HG02884 (cell line): ENCODE data around the gene TSPAN18.

Experiments
- ATAC-seq: cut with Tn5 transposase; IDR thresholded peaks from one replicate; pipeline ENCODE4 v1.9.1; 2021; ENCODE audit warnings: mild to moderate bottlenecking, moderate library complexity; ENCODE audit not compliant: unreplicated experiment

TSPAN18 gene

DNA sequence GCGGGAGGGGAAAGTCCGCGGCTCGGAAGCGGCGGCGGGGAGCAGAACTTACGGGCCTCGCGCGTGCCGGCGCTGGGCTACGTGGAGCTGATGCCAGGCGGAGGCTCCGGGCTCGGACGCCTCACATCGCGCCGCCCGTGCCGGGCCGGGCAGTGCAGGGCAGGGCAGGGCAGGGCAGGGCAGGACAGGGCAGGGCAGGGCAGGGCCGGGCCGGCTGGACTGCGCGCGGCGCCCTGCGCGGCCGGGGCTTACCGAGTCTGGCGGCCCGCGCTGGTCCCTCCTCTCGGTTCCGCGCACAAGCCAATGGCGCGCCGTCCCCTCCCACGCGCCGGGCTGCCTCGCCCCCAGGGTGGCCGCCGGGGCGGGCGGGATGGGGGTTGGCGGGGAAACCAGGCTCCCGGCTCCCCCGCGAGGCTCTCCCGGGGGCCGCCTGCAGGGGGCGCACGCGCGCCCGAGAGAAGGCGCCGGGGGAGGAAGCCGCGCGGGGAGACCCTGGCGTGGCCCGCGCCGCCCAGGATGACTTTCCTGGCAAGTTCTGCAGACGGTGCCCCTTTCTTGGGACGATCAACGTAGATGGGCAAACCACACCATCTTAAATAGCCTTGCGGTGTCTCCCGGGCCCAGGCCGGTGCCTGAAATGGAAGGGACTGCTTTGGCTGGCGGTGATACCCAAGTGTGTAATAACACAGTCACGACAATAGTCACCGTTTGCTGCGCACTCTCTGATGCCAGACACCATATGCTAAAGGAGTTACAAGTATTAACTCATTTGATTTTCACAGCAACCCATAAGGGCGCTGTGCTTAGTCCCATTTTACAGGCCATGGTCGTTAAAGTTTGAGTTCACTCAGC is 224.1 kb downstream of the TSPAN18 start, which contains the start of gene TP53I11:
TP53I11 (minus strand) TSS at position 259 of the 852 bp plus-strand sequence. CDS start 12,548 bp downstream, outside the sequence.
- no peak for ATAC-seq

DNA sequence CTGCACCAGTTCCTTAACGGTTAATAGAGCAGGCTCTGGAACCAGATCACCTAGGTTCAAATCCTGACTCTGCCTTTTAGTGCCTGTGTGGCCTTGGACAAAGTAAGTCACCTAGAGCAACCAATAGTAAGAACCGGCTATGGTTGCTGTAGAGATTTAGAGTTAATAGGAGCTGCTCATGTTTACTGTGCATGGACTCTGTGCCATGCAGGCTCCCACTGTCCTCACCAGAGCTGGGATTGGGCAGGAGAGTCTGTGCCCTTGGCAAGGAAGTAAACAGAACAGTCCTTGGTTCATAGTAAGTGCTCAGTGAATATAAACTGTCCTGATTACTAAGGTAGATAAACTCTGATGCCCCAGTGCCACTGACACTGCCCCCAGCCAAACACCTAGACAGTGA is 225.3 kb downstream of the TSPAN18 start:
- ATAC-seq = no peak

DNA sequence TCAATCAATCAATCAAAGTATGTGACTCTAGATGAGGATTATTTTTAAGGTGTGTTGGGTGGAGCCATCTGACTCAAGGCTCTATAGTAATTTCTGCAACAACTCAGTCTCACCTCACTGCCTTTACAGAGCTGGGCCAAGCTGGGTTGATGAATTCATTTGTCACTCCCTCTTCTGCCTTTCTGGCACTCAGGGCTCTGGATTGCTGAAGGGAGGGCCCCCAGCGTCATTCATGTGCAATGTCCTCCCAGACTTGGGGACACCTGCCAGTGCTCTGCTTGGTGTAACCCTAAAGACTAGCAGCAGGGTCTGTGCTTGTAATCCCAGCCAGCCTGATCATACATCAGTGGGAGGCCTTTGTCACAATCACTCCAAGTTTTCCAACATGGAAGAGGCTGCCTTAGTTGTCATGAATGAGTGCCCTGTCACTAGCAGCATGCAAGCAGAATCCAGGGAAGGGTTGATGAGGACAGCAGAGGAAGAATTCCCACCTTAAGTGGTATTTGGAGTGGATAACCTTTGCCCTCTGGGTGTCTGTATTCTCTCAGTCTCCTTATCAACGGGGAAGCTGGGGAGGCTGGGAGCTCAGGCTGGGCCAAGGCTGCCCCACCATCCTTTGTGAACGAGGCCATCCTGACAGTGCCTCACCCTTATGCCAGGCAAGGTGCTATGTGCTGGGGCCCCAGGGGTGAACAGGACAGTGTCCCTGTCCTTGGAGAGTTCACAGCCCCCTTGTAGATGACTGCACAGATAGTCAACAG is 225.9 kb downstream of the TSPAN18 start:
- ATAC-seq = no peak

GRCh38 chr11:44954051-44954906 is 227.5 kb downstream of the TSPAN18 start:
- no peak for ATAC-seq

DNA sequence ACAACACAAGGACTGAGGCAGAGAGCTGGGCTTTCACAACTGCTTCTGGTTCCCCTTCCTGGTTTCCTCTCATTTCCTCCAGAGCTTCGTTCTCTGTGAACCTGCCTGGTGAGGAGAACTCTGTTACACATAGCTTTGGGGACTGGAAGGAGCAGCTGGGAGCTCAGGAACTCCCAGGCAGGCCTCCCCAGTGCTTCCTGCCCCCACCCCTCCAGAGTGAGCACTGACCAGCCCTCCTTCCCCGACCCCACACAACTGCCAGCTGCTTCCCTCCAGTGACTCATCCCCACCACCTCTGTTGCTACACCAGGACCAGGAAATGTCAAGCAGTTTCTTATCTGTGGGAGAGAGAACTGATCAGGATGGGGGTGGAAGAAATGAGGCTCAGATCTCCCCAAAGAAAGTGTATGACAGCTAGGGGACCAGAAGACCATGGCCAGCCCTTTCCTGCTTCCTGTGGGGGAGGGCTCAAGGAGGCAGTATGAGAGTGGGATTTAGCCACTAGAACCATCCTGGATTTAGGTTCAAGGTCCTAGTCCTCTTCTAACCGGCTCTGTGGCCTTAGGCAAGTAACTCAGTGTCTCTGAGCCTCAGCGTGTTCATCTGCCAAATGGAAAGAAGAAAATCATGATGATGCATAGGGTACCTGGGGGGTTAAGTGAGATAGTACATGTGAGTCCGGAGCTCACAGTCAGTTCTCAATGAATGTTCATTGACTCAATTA is 228.4 kb downstream of the TSPAN18 start:
- ATAC-seq = no peak

DNA sequence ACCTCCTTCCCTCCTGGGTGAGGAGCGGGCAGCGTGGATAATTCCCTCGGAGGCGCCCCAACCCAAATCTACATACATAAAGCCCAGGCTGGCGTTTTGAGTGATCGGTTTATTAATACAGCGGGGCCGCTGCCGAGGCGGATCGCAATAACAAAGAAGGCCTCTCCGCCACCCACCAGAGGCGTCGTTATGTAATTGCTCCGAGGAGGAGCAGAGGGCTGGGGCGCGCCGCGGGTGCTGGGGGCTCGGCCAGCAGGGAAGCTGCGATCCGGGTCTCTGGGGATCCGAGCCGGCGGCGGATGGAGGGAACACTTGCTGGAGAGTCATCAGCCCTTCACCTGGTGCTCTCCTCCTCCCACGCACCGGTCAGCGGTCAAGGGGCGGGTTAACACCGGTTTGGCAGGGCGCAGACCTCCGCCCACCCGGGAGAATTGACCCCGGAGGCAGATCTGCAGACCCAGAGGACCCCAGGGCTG is 230.3 kb downstream of the TSPAN18 start:
- ATAC-seq = no peak

DNA sequence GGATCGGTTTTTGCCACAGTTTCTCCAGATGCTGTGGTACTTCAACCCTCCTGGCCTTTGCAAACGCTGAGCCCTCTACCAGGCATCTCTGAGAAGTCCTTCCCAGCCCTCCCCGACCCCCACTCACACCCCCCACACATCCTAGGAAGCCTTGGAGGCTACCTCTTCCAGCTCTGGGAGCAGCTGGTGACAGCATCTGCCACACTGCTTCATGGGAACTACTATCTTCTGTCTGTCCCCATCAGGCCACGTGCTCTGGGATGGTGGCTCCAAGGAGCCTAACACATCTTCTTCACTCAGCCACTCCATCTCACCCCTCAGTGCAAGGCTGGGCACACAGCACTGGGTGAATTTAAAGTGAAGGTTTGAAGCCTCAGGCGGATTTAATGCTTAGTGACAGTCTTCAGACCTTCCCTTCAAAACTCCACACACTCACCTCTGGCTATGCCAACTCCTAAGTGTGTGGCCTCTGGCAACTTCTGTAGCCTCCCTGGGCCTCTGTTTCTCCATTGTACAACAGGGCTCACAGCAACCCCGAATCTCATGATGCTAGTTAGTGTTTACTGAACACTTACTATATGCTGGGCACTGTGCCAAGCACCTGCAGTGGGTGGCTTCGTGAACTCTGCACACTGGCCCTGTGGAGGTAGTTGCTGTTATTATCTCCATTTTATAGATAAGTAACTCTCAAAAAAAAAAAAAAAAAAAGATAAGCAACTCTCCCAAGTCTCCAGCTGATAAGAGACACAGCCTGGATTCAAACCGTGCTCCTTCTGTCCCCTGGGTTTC is 231.2 kb downstream of the TSPAN18 start:
- no peak for ATAC-seq

GRCh38 chr11:44959064-44959463 is 232.3 kb downstream of the TSPAN18 start:
- no peak for ATAC-seq

- ATAC-seq = no peak
These were observed 233.6 kb downstream of the TSPAN18 start for GRCh38 chr11:44960200-44960845.

- ATAC-seq = no peak
These were observed 235.7 kb downstream of the TSPAN18 start for GRCh38 chr11:44962464-44962863.

- no peak for ATAC-seq
These were observed 236.4 kb downstream of the TSPAN18 start for GRCh38 chr11:44963136-44963535.

- ATAC-seq = no peak
These were observed 237.2 kb downstream of the TSPAN18 start for GRCh38 chr11:44963948-44964347.

DNA sequence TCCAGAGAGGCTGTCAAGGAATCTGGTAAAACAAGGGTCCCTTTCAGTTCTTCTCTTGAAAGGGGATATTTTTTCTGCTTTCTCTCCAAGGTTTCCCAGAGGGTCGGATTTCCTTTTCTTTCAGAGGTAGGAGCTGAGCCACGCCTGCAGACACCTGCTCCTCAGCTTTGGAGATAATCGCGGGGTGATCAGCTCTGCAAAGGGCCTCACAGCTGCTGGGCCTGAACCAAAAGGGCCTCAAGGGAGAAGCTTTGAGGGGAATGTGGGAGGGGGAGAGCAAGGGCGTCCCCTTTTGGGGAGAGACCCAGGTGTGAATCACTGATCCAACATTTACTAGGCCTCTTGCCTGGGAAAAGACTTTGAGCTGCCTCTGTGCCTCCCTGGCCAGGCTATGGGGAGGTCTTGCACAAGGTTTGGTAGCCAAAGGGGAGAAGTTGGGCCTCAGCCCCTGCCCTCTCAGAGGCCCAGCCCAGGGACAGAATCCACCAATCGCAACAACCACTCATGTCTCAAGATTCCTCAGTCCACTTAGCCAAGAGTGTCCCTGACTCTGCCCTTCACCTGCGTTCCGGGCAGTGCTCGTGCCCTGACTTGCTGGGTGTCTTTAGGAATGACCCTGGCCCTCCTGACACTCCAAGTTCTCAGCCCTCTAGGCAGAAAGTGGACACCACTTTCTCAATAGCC is 237.9 kb downstream of the TSPAN18 start:
- ATAC-seq = no peak

DNA sequence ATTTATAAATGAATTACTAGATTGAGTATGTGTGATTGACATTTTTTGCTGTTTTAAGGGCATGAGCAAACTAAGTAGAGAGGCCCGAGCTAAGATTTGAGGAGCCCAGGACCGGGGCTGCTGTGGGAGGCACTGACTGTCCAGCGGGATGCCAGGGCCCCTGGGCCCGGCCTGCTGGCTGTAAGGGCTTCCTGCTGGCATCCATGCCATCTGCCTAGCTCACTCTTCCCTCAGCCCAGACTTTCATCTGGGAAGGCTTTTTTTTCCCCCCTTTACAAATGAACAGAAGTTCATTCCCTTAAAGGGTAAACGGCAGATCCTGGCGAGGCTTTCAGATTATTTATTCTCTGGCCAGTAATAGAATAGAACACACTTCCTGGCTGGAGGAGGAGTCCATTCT is 239.9 kb downstream of the TSPAN18 start:
- no peak for ATAC-seq

DNA sequence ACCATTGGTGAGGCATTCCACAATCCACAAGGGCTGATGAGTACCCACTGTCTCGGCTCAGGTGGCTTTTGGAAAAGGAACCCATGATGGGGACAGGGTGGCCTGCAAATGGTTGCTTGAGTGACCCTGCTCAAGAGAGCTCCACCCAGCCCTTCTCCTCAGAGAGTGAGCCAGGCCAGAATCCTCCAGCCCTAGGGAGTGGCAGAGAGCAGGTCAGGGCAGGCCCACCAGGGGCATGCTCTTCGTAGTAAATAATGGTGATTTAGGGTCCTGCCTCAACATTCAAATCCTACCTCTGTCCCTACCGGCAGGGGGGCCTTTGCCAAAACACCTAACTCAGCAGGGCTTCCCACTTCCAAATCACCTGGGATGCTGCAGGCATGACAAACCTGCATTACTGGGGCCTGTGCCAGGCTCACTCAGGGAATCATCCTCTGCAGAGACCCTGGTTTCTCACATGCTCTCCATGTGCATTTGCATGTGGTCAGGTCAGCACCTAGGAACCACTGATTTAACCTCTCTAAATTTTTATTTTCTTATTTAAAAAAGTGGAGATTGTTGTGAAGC is 241.3 kb downstream of the TSPAN18 start:
- ATAC-seq = no peak

DNA sequence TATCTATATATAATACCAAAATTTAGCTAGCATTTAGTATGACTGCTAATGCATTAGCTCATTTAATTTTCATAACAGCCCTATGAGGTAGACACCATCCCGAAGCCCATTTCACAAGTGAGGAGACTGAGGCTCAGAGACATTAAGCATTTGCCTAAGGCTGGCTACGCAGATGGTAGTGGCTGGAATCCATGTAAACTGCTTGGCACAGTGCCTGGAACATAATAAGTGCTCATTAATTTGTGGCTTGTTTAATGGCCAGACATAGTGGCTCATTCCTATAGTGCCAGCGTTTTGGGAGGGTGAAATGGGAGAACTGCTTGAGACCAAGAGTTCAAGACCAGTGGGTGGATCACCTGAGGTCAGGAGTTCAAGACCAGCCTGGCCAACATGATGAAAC is 241.7 kb downstream of the TSPAN18 start:
- ATAC-seq = no peak

DNA sequence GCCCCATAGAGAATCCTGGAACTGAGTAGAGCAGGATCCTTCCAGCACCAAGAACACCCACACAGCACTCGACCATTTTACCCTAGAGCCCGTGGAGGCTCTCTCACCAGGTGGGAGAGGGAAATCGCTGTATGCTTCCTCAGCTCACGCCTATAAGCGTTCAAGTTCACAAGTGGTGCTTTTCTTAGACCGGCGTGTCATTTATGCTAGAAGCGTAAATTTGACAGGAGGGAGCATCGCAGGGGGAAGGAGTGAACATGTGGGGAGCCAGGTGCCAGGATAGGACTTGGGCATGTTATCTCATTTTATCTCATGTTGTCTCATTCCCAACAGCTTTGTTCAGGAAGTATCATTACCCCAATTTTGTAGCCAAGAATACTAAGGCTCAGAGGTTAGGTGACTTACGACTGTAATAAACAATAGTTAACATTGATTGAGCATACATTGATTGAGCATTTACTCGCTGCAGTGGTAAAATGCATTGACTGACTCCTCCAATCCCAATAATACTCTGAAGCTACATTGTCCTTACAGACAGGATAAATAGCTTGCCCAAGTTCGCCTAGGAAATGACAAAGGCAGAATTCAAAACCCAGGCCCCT is 243.0 kb downstream of the TSPAN18 start:
- no peak for ATAC-seq

DNA sequence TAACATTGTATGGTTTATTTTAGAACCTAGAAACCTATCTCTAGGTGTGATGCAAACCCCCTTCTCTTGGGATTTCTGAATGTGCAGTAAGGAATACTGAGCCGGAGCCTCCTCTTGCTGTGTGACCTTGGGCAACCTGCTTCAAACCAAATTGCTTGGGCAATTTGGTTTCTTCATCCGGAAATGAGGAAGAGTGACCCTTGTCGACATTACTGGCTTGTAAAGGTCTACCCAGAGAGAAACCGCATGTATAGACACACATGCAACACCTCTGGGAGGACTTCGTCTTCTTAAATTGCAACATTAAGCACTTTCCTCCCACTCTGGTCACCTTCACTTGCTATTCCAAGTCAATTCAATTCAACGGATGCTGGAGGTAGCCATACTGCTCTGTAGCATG is 243.5 kb downstream of the TSPAN18 start:
- no peak for ATAC-seq
